Progenitor cell of endocrine pancreas (in vitro differentiated cells): Measurements from ENCODE around the gene SCGB1D4. TPM values are rescaled to one million over a fixed set of nuclear protein-coding genes. Genes with fewer than 3 reads are reported as not detected.
"Not testable (repeated sequence)": the region's sequence is repeated elsewhere in the genome, so short reads cannot be mapped to it uniquely, and the experiment has no call there.

Experiments
- DNase-seq: peaks from one replicate; pipeline ENCODE4 v3.0.0; 2021; ENCODE audit warnings: low spot score; ENCODE audit not compliant: unreplicated experiment
- H3K27ac Mint-ChIP-seq: 2 replicates; pipeline ENCODE4 v1.8.0; 2021; ENCODE audit warnings: mild to moderate bottlenecking, moderate library complexity, mixed read lengths
- H3K27me3 Mint-ChIP-seq: 2 replicates; pipeline ENCODE4 v1.8.0; 2021; ENCODE audit warnings: mixed read lengths
- H3K36me3 Mint-ChIP-seq: 2 replicates; pipeline ENCODE4 v1.8.0; 2022; ENCODE audit warnings: mixed read lengths; ENCODE audit not compliant: insufficient read depth
- H3K4me1 Mint-ChIP-seq: 2 replicates; pipeline ENCODE4 v1.8.0; 2021; ENCODE audit warnings: low read depth, mixed read lengths
- H3K4me3 Mint-ChIP-seq: 2 replicates; pipeline ENCODE4 v1.8.0; 2021; ENCODE audit warnings: low read depth, mild to moderate bottlenecking, moderate library complexity, mixed read lengths
- H3K9me3 Mint-ChIP-seq: 2 replicates; pipeline ENCODE4 v1.8.0; 2021; ENCODE audit warnings: low read depth, mixed read lengths
- CTCF ChIP-seq: fragments of 200-600 bp; sonication (generic); IDR thresholded peaks from one replicate; pipeline ENCODE4 v1.5.0; 2021; ENCODE audit warnings: antibody characterized with exemption, mild to moderate bottlenecking; ENCODE audit not compliant: unreplicated experiment
- long read RNA-seq: library from polyadenylated mRNA; unstranded; transcript quantifications from one replicate; pipeline ENCODE4 v2.0.0, GENCODE V29; 2020
- total RNA-seq: library from RNA; stranded (reverse); gene quantifications from 2 replicates; pipeline ENCODE4 v1.2.1, GENCODE V29; 2021

The SCGB1D4 gene, protein sequence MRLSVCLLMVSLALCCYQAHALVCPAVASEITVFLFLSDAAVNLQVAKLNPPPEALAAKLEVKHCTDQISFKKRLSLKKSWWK
- total RNA-seq = not detected in 2 replicates
- long read RNA-seq = 0 reads

- Mint-ChIP-seq H3K27ac (no peak within 1 kb of the TSS), H3K36me3 (no peaks in the 10 kb centered on the region), H3K27me3 (peaks cover 44% of the 10 kb centered on the region), H3K9me3 (no peaks in the 10 kb centered on the region), H3K4me3 (no peak within 1 kb of the TSS), H3K4me1 (no peaks in the 10 kb centered on the region)
- DNase-seq = no peak
- no peak for TF ChIP-seq CTCF
Observed at GRCh38 chr11:62298975-62299374, at the start of gene SCGB1D4. TSS of gene SCGB1D4 (minus strand) at chr11:62299075. CDS start at chr11:62299010, 65 bp downstream.

GRCh38 chr11:62345861-62346260 lies 47.0 kb upstream of the SCGB1D4 start:
- Mint-ChIP-seq H3K27me3 (no peaks in the 10 kb centered on the region), H3K9me3 (no peaks in the 10 kb centered on the region), H3K27ac (no peak overlapping the region), H3K4me1 (peaks cover 12% of the 10 kb centered on the region), H3K4me3 (no peak overlapping the region), H3K36me3 (peaks cover 8% of the 10 kb centered on the region)
- DNase-seq = no peak
- no peak for TF ChIP-seq CTCF

DNA sequence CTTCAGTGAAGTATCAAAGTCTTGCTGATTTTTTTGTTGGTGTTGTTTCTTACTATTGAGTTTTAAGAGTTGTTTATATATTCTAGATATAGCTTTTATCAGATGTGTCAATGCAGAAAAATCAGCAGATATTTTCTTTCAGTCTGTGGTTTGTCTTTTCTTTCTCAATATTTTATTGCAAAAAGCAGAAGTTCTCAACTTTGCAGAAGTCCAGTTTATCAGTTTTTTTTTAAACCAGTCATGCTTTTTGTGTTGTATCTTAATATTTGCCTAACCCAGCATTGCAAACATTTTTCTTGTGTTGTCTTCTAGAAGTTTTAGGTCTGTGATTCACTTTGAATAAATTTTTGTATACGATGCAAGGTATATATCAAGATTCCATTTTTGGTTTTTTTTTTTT lies 45.3 kb upstream of the SCGB1D4 start:
- TF ChIP-seq CTCF = no peak
- Mint-ChIP-seq H3K27me3 (no peaks in the 10 kb centered on the region), H3K4me3 (no peak overlapping the region), H3K4me1 (peaks cover 25% of the 10 kb centered on the region), H3K9me3 (no peaks in the 10 kb centered on the region), H3K27ac (no peak overlapping the region), H3K36me3 (peaks cover 8% of the 10 kb centered on the region)
- DNase-seq = no peak

DNA sequence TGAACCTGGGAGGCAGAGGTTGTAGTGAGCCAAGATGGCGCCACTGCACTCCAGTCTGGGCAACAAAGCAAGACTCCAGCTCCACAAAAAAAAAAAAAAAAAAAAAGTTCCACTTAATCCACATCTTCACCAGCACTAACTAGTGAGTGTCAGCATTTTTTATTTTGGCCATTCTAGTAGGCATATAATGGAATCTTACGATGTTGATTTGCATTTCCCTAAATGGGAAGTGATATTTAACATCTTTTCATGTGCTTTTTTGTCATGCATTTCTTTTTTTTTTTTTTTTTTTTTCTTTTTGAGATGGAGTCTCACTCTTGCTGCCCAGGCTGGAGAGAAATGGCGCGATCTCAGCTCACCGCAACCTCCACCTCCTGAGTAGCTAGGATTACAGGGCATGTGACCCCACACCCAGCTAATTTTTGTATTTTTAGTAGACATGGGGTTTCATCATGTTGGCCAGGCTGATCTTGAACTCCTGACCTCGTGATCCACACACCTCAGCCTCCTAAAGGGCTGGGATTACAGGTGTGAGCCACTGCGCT lies 44.8 kb upstream of the SCGB1D4 start:
- not testable (repeated sequence) for DNase-seq, H3K27me3 Mint-ChIP-seq, H3K27ac Mint-ChIP-seq, H3K9me3 Mint-ChIP-seq, H3K36me3 Mint-ChIP-seq, H3K4me3 Mint-ChIP-seq
- H3K4me1 Mint-ChIP-seq = peaks cover 28% of the 10 kb centered on the region

- Mint-ChIP-seq H3K36me3 (peaks cover 8% of the 10 kb centered on the region), H3K4me3 (no peak overlapping the region)
Observed at GRCh38 chr11:62341588-62341987, 42.7 kb upstream of the SCGB1D4 start.

More at GRCh38 chr11:62341588-62341987, 42.7 kb upstream of the SCGB1D4 start:
- no peak for TF ChIP-seq CTCF
- H3K4me1 Mint-ChIP-seq = peaks cover 31% of the 10 kb centered on the region
- no peak for DNase-seq
- H3K27me3 Mint-ChIP-seq = no peaks in the 10 kb centered on the region
- H3K27ac Mint-ChIP-seq = no peak overlapping the region
- no peaks in the 10 kb centered on the region for H3K9me3 Mint-ChIP-seq
